Panc1 (cell line): ENCODE data around the gene TANC1.

Experiments
- POLR2AphosphoS5 ChIP-seq: IDR thresholded peaks from 2 replicates; pipeline ENCODE4 v1.6.1; 2012; ENCODE audit warnings: mild to moderate bottlenecking, low read depth, low read length, moderate library complexity
- SIN3A ChIP-seq: IDR thresholded peaks from 2 replicates; pipeline ENCODE4 v1.6.1; 2012; ENCODE audit warnings: low read depth, mild to moderate bottlenecking, low read length, moderate library complexity, borderline replicate concordance; ENCODE audit not compliant: insufficient read depth
- TCF7L2 ChIP-seq: IDR thresholded peaks from 2 replicates; pipeline ENCODE4 v1.6.1; 2011; ENCODE audit warnings: mild to moderate bottlenecking, low read depth, low read length, inconsistent platforms
- TF ChIP-seq, protein P1 (sequence below): fragments of 450-650 bp; IDR thresholded peaks from 2 replicates; pipeline ENCODE4 v1.5.1; 2017; ENCODE audit warnings: mild to moderate bottlenecking
- TF ChIP-seq, protein P2 (sequence below), 2 experiments: IDR thresholded peaks; 2 replicates each; pipeline ENCODE4 v1.6.1; 2011 to 2012; ENCODE audit warnings: low read depth in 2 of 2, control low read depth in 1 of 2, low read length in 1 of 2, mild to moderate bottlenecking in 1 of 2, moderate library complexity in 1 of 2; ENCODE audit not compliant: insufficient read depth in 1 of 2

DNA sequence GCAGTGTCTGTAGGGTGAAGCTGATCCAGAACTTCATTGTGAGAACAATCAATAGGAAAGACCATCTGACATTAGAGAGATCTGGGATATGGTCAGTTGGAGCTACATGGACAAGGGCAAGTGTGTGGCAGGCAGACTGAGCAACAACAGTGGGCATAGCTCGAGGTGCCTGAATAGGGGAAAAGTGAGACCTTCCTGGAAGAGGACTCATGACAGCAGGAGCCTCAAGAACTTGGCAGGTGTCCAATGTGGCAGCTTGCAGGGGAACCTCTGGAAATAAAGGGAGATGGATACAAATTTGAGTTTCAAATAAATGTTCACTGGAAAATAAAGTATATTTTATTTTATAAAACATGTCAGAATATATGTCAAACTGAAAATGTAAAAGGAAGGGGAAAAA lies 117.9 kb downstream of the TANC1 start:
- TF ChIP-seq, protein P1, sequence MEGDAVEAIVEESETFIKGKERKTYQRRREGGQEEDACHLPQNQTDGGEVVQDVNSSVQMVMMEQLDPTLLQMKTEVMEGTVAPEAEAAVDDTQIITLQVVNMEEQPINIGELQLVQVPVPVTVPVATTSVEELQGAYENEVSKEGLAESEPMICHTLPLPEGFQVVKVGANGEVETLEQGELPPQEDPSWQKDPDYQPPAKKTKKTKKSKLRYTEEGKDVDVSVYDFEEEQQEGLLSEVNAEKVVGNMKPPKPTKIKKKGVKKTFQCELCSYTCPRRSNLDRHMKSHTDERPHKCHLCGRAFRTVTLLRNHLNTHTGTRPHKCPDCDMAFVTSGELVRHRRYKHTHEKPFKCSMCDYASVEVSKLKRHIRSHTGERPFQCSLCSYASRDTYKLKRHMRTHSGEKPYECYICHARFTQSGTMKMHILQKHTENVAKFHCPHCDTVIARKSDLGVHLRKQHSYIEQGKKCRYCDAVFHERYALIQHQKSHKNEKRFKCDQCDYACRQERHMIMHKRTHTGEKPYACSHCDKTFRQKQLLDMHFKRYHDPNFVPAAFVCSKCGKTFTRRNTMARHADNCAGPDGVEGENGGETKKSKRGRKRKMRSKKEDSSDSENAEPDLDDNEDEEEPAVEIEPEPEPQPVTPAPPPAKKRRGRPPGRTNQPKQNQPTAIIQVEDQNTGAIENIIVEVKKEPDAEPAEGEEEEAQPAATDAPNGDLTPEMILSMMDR, result no peak
- TF ChIP-seq, protein P2, sequence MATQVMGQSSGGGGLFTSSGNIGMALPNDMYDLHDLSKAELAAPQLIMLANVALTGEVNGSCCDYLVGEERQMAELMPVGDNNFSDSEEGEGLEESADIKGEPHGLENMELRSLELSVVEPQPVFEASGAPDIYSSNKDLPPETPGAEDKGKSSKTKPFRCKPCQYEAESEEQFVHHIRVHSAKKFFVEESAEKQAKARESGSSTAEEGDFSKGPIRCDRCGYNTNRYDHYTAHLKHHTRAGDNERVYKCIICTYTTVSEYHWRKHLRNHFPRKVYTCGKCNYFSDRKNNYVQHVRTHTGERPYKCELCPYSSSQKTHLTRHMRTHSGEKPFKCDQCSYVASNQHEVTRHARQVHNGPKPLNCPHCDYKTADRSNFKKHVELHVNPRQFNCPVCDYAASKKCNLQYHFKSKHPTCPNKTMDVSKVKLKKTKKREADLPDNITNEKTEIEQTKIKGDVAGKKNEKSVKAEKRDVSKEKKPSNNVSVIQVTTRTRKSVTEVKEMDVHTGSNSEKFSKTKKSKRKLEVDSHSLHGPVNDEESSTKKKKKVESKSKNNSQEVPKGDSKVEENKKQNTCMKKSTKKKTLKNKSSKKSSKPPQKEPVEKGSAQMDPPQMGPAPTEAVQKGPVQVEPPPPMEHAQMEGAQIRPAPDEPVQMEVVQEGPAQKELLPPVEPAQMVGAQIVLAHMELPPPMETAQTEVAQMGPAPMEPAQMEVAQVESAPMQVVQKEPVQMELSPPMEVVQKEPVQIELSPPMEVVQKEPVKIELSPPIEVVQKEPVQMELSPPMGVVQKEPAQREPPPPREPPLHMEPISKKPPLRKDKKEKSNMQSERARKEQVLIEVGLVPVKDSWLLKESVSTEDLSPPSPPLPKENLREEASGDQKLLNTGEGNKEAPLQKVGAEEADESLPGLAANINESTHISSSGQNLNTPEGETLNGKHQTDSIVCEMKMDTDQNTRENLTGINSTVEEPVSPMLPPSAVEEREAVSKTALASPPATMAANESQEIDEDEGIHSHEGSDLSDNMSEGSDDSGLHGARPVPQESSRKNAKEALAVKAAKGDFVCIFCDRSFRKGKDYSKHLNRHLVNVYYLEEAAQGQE (IDR thresholded peaks at IDR 0.05; ENCODE audit: insufficient read depth in 1 of 2, low read depth in 2 of 2, low read length in 1 of 2), result no peak
- TF ChIP-seq POLR2AphosphoS5 (no peak), SIN3A (no peak), TCF7L2 (no peak)
